Suprapubic skin (tissue), 4 donors: ENCODE results near the gene AGAP3.

Experiments used
- EP300 ChIP-seq: sonication (generic); formaldehyde crosslinking; IDR thresholded peaks from one replicate; pipeline ENCODE4 v1.6.1; 2017; ENCODE audit warnings: antibody characterized with exemption
- POLR2A ChIP-seq, 2 donors: fragments of 450-650 bp; IDR thresholded peaks; one replicate each; pipeline ENCODE4 v1.6.1; 2017; ENCODE audit warnings: antibody characterized with exemption in 2 of 2, mild to moderate bottlenecking in 2 of 2, moderate library complexity in 2 of 2
- POLR2AphosphoS5 ChIP-seq, 3 donors: sonication (generic); formaldehyde crosslinking; IDR thresholded peaks; one replicate each; pipeline ENCODE4 v1.6.1; 2017; ENCODE audit warnings: antibody characterized with exemption in 3 of 3
- TF ChIP-seq, protein P1 (sequence below), 2 donors: fragments of 200-600 bp in 1 of 2; fragments of 450-650 bp in 1 of 2; sonication (generic) in 1 of 2; IDR thresholded peaks; one replicate each; pipeline ENCODE4 v1.5.1; 2016 to 2019; ENCODE audit warnings: antibody characterized with exemption in 2 of 2, mild to moderate bottlenecking in 1 of 2, moderate library complexity in 1 of 2

DNA sequence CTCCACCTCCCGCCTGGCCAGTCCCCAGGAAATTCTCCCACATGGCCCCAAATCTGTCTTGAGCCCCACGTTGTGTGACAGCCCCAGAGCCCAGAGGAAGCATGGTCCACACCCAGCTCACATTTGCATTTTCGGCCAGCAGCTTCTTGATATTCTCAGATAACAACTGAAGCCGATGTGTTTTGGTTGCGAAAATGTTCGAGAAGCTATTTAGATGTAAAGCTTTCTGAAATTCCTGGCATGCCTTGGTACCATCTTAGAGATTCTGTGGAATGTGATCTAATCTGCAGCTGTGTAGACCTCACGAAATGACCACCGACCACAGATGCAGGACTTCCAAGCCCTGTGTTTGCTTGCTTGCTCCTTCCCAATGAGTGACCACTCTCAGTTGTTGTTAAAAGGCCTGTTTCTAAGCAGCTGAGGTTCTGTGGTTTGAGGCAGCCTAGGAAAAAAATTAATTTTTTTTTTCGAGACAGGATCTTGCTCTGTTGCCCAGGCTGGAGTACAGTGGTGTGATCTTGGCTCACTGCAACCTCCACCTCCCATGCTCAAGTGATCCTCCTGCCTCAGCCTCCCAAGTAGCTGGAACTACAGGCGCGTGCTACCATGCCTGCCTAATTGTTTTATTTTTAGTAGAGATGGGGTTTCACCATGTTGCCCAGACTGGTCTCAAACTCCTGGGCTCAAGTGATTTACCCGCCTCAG is 18.1 kb upstream of the AGAP3 start:
- TF ChIP-seq, protein P1, sequence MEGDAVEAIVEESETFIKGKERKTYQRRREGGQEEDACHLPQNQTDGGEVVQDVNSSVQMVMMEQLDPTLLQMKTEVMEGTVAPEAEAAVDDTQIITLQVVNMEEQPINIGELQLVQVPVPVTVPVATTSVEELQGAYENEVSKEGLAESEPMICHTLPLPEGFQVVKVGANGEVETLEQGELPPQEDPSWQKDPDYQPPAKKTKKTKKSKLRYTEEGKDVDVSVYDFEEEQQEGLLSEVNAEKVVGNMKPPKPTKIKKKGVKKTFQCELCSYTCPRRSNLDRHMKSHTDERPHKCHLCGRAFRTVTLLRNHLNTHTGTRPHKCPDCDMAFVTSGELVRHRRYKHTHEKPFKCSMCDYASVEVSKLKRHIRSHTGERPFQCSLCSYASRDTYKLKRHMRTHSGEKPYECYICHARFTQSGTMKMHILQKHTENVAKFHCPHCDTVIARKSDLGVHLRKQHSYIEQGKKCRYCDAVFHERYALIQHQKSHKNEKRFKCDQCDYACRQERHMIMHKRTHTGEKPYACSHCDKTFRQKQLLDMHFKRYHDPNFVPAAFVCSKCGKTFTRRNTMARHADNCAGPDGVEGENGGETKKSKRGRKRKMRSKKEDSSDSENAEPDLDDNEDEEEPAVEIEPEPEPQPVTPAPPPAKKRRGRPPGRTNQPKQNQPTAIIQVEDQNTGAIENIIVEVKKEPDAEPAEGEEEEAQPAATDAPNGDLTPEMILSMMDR (IDR thresholded peaks at IDR 0.05), result no peak
- TF ChIP-seq EP300, result no peak
- TF ChIP-seq POLR2A (IDR thresholded peaks at IDR 0.05), result no peak
- TF ChIP-seq POLR2AphosphoS5 (IDR thresholded peaks at IDR 0.05), result no peak
